ENCODE measurements around the gene SLC26A6.

Gene SLC26A6

GRCh38 chr3:48600711-48601621 is 34.3 kb downstream of the SLC26A6 start:
- in situ Hi-C loops (cut with HindIII; ENCODE audit: low sequenced_read_pairs): no loop called here

- in situ Hi-C loops (cut with HindIII; ENCODE audit: low sequenced_read_pairs): no loop called here
These were observed 35.6 kb downstream of the SLC26A6 start for GRCh38 chr3:48599509-48600285.

GRCh38 chr3:48599077-48599501 is 36.2 kb downstream of the SLC26A6 start:
- in situ Hi-C loops (cut with HindIII; ENCODE audit: low sequenced_read_pairs): no loop called here

GRCh38 chr3:48598323-48599076 is 36.8 kb downstream of the SLC26A6 start:
- in situ Hi-C loops (cut with HindIII; ENCODE audit: low sequenced_read_pairs): no loop called here

GRCh38 chr3:48597408-48597800 is 37.9 kb downstream of the SLC26A6 start:
- in situ Hi-C loops (cut with HindIII; ENCODE audit: low sequenced_read_pairs): no loop called here

GRCh38 chr3:48596676-48597407 is 38.4 kb downstream of the SLC26A6 start:
- in situ Hi-C loops (cut with HindIII; ENCODE audit: low sequenced_read_pairs): no loop called here

- in situ Hi-C loops (cut with HindIII; ENCODE audit: low sequenced_read_pairs): no loop called here
These were observed 39.1 kb downstream of the SLC26A6 start for GRCh38 chr3:48596157-48596556.

GRCh38 chr3:48595526-48596121 is 39.6 kb downstream of the SLC26A6 start:
- in situ Hi-C loops (cut with HindIII; ENCODE audit: low sequenced_read_pairs): no loop called here

- in situ Hi-C loops (cut with HindIII; ENCODE audit: low sequenced_read_pairs): no loop called here
These were observed 40.2 kb downstream of the SLC26A6 start, which contains the start of gene COL7A1 for GRCh38 chr3:48595075-48595525. Gene COL7A1, minus strand, starts transcription at chr3:48595329. Its CDS starts 170 bp downstream, at chr3:48595159.

- in situ Hi-C loops (cut with HindIII; ENCODE audit: low sequenced_read_pairs): no loop called here
These were observed 40.7 kb downstream of the SLC26A6 start for GRCh38 chr3:48594417-48595049.

GRCh38 chr3:48593337-48593736 is 41.9 kb downstream of the SLC26A6 start:
- in situ Hi-C loops (cut with HindIII; ENCODE audit: low sequenced_read_pairs): no loop called here

- in situ Hi-C loops (cut with HindIII; ENCODE audit: low sequenced_read_pairs): no loop called here
These were observed 42.7 kb downstream of the SLC26A6 start for GRCh38 chr3:48592519-48593087.

GRCh38 chr3:48591886-48592518 is 43.3 kb downstream of the SLC26A6 start:
- in situ Hi-C loops (cut with HindIII; ENCODE audit: low sequenced_read_pairs): no loop called here

GRCh38 chr3:48591436-48591835 is 43.8 kb downstream of the SLC26A6 start:
- in situ Hi-C loops (cut with HindIII; ENCODE audit: low sequenced_read_pairs): no loop called here

- in situ Hi-C loops (cut with HindIII; ENCODE audit: low sequenced_read_pairs): no loop called here
These were observed 47.0 kb downstream of the SLC26A6 start for GRCh38 chr3:48588230-48588629.

GRCh38 chr3:48587686-48588085 is 47.6 kb downstream of the SLC26A6 start:
- in situ Hi-C loops (cut with HindIII; ENCODE audit: low sequenced_read_pairs): no loop called here

- in situ Hi-C loops (cut with HindIII; ENCODE audit: low sequenced_read_pairs): no loop called here
These were observed 49.9 kb downstream of the SLC26A6 start for GRCh38 chr3:48585411-48585810.

GRCh38 chr3:48584836-48585235 is 50.4 kb downstream of the SLC26A6 start:
- in situ Hi-C loops (cut with HindIII; ENCODE audit: low sequenced_read_pairs): no loop called here
